ENCODE measurements around the gene ACAP1. TPM values are rescaled to one million over a fixed set of nuclear protein-coding genes. Genes with fewer than 3 reads are reported as not detected.
A peak's percentile ranks its signal among the peaks of the same experiment; 100 is the strongest.

Gene ACAP1
- total RNA-seq, 2 experiments from 2014 or later = 343 to 375 TPM

GRCh38 chr17:7389924-7390910 lies 53.9 kb downstream of the ACAP1 start:
- Mint-ChIP-seq H3K27ac (no peak overlapping the region), H3K4me3 (no peak overlapping the region), H3K4me1 (peaks cover 26% of the 10 kb centered on the region), H3K27me3 (no peaks in the 10 kb centered on the region), H3K36me3 (ENCODE audit: low read depth) (peaks cover 27% of the 10 kb centered on the region), H3K9me3 (ENCODE audit: low read depth) (no peaks in the 10 kb centered on the region)
- no peak for ATAC-seq
- no peak for DNase-seq
- intact Hi-C loops (cut with DNase I, micrococcal nuclease) = no loop called here
- ChIA-PET CTCF (no interaction called here), POLR2A (no interaction called here)

- DNase-seq = no peak
- CTCF ChIA-PET = no interaction called here
- H3K27me3 Mint-ChIP-seq = no peaks in the 10 kb centered on the region
- POLR2A ChIA-PET = no interaction called here
- ATAC-seq = no peak
- intact Hi-C loops (cut with DNase I, micrococcal nuclease) = no loop called here
- H3K4me1 Mint-ChIP-seq = peaks cover 26% of the 10 kb centered on the region
- H3K27ac Mint-ChIP-seq = no peak overlapping the region
- H3K36me3 Mint-ChIP-seq (ENCODE audit: low read depth) = peaks cover 27% of the 10 kb centered on the region
- H3K9me3 Mint-ChIP-seq (ENCODE audit: low read depth) = no peaks in the 10 kb centered on the region
- no peak overlapping the region for H3K4me3 Mint-ChIP-seq
Measured at GRCh38 chr17:7391307-7391706, 55.0 kb downstream of the ACAP1 start.

- no peaks in the 10 kb centered on the region for H3K9me3 Mint-ChIP-seq (ENCODE audit: low read depth)
- ChIA-PET CTCF (interaction anchor here (0.7 to 1.2 kb wide), 2 partner anchors 11 to 51 kb away, joined by 3 read pairs; no protein-coding TSS in a partner anchor), POLR2A (no interaction called here)
- ATAC-seq (no peak), DNase-seq (no peak)
- H3K4me3 Mint-ChIP-seq = peak overlapping the region; percentile 88
- no peaks in the 10 kb centered on the region for H3K27me3 Mint-ChIP-seq
- peaks cover 26% of the 10 kb centered on the region for H3K4me1 Mint-ChIP-seq
- H3K36me3 Mint-ChIP-seq (ENCODE audit: low read depth) = peaks cover 25% of the 10 kb centered on the region
- peak overlapping the region; percentile 31 for H3K27ac Mint-ChIP-seq
- intact Hi-C loops (cut with DNase I, micrococcal nuclease) = no loop called here
Measured at GRCh38 chr17:7392696-7393612, 56.6 kb downstream of the ACAP1 start.

- H3K9me3 Mint-ChIP-seq (ENCODE audit: low read depth) = no peaks in the 10 kb centered on the region
- ATAC-seq (peak; percentile 57), DNase-seq (peak; percentile 73)
- H3K4me1 Mint-ChIP-seq = peaks cover 26% of the 10 kb centered on the region
- ChIA-PET CTCF (interaction anchor here (0.6 to 1.3 kb wide), 7 partner anchors 9 to 199 kb away, joined by 3 to 4 read pairs (median 3); partner anchors contain the start of gene TMEM256), POLR2A (interaction anchor here (0.6 to 1.0 kb wide), 2 partner anchors 50 to 79 kb away, joined by 3 to 4 read pairs; no protein-coding TSS in a partner anchor)
- intact Hi-C loops (cut with DNase I, micrococcal nuclease) = loop anchor here (1.0 to 2.0 kb wide), 13 partner anchors 10 to 293 kb away; partner anchors contain the start of genes TMEM256 (in 2 of the 2), ELP5 (in 1 of the 2), NEURL4 (in 1 of the 2) and POLR2A (in 1 of the 2)
- peak overlapping the region; percentile 64 for H3K27ac Mint-ChIP-seq
- no peaks in the 10 kb centered on the region for H3K27me3 Mint-ChIP-seq
- peak overlapping the region; percentile 88 for H3K4me3 Mint-ChIP-seq
- peaks cover 25% of the 10 kb centered on the region for H3K36me3 Mint-ChIP-seq (ENCODE audit: low read depth)
Measured at GRCh38 chr17:7393613-7394451, 57.5 kb downstream of the ACAP1 start.

GRCh38 chr17:7394452-7395191 lies 58.3 kb downstream of the ACAP1 start, which contains the start of gene PLSCR3:
Gene PLSCR3 (minus strand): TSS chr17:7394525. CDS start chr17:7394110, 415 bp downstream.
- Mint-ChIP-seq H3K4me3 (peak within 1 kb of the TSS; percentile 88), H3K36me3 (ENCODE audit: low read depth) (peaks cover 23% of the 10 kb centered on the region), H3K9me3 (ENCODE audit: low read depth) (no peaks in the 10 kb centered on the region), H3K4me1 (peaks cover 26% of the 10 kb centered on the region), H3K27ac (peak within 1 kb of the TSS; percentile 95), H3K27me3 (no peaks in the 10 kb centered on the region)
- ChIA-PET POLR2A (interaction anchor here (0.6 to 1.0 kb wide), 2 partner anchors 49 to 80 kb away, joined by 3 to 4 read pairs; no protein-coding TSS in a partner anchor), CTCF (interaction anchor here (0.6 to 1.3 kb wide), 6 partner anchors 8 to 198 kb away, joined by 3 to 4 read pairs (median 3); partner anchors contain the start of gene TMEM256)
- ATAC-seq (peak; percentile 86), DNase-seq (peak; percentile 90)
- intact Hi-C loops (cut with DNase I, micrococcal nuclease) = loop anchor here (1.0 to 2.0 kb wide), 13 partner anchors 10 to 292 kb away; partner anchors contain the start of genes TMEM256 (in 2 of the 2), ELP5 (in 1 of the 2), NEURL4 (in 1 of the 2) and POLR2A (in 1 of the 2)

GRCh38 chr17:7396147-7396546 lies 59.8 kb downstream of the ACAP1 start:
- ATAC-seq = no peak
- no peak for DNase-seq
- Mint-ChIP-seq H3K9me3 (ENCODE audit: low read depth) (no peaks in the 10 kb centered on the region), H3K4me3 (peak overlapping the region; percentile 6), H3K36me3 (ENCODE audit: low read depth) (peaks cover 16% of the 10 kb centered on the region), H3K27ac (no peak overlapping the region), H3K27me3 (no peaks in the 10 kb centered on the region), H3K4me1 (peaks cover 22% of the 10 kb centered on the region)
- intact Hi-C loops (cut with DNase I, micrococcal nuclease) = no loop called here
- ChIA-PET POLR2A (no interaction called here), CTCF (no interaction called here)

- Mint-ChIP-seq H3K9me3 (ENCODE audit: low read depth) (no peaks in the 10 kb centered on the region), H3K36me3 (ENCODE audit: low read depth) (peaks cover 2% of the 10 kb centered on the region), H3K4me1 (peaks cover 12% of the 10 kb centered on the region), H3K27ac (no peak overlapping the region), H3K27me3 (no peaks in the 10 kb centered on the region), H3K4me3 (no peak overlapping the region)
- DNase-seq (no peak), ATAC-seq (no peak)
- POLR2A ChIA-PET = no interaction called here
- CTCF ChIA-PET = interaction anchor here (1.5 kb wide), 1 partner anchor 43 kb away, joined by 4 read pairs; no protein-coding TSS in a partner anchor
- intact Hi-C loops (cut with DNase I, micrococcal nuclease) = no loop called here
Measured at GRCh38 chr17:7398612-7399011, 62.3 kb downstream of the ACAP1 start.

Other genes with a start within 250 kb of the ACAP1 start
- not detected for gene ASGR2, start 221.7 kb upstream of the ACAP1 start, total RNA-seq
- gene ASGR1, start 157.2 kb upstream of the ACAP1 start, total RNA-seq = 1 to 10 TPM; 1.1 to 2.2 TPM
- 10 to 100 TPM; 11.7 to 15.4 TPM for gene DLG4, start 116.7 kb upstream of the ACAP1 start, total RNA-seq
- gene ACADVL, start 116.6 kb upstream of the ACAP1 start, total RNA-seq = 100 to 1,000 TPM; 263 to 345 TPM
- gene DVL2, start 102.0 kb upstream of the ACAP1 start, total RNA-seq = 10 to 100 TPM; 49.1 to 53.3 TPM
- gene PHF23, start 97.1 kb upstream of the ACAP1 start, total RNA-seq = 10 to 100 TPM; 23.6 to 35.2 TPM
- 100 to 1,000 TPM; 123 to 162 TPM for gene GABARAP, start 94.1 kb upstream of the ACAP1 start, total RNA-seq
- 100 to 1,000 TPM; 158 to 203 TPM for gene CTDNEP1, start 84.8 kb upstream of the ACAP1 start, total RNA-seq
- gene ELP5, start 84.3 kb upstream of the ACAP1 start, total RNA-seq = 10 to 100 TPM; 58.1 to 62.3 TPM
- gene CLDN7, start 74.1 kb upstream of the ACAP1 start, total RNA-seq = under 1 TPM; 0.53 to 0.72 TPM
- gene SLC2A4, start 54.8 kb upstream of the ACAP1 start, total RNA-seq = under 1 TPM; 0.16 to 0.25 TPM
- gene YBX2, start 41.9 kb upstream of the ACAP1 start, total RNA-seq = under 1 TPM; 0.34 to 0.67 TPM
- gene EIF5A, start 28.9 kb upstream of the ACAP1 start, total RNA-seq = 100 to 1,000 TPM; 780 to 934 TPM
- gene GPS2, start 21.2 kb upstream of the ACAP1 start, total RNA-seq = 10 to 100 TPM; 31.3 to 56.1 TPM
- 10 to 100 TPM; 22.5 to 29.1 TPM for gene NEURL4, start 7.2 kb upstream of the ACAP1 start, total RNA-seq
- gene KCTD11, start 15.6 kb downstream of the ACAP1 start, total RNA-seq = 1 to 10 TPM; 5.0 to 6.1 TPM
- gene TMEM95, start 18.6 kb downstream of the ACAP1 start, total RNA-seq = under 1 TPM in 1 of 2 experiments, not detected in 1; 0.16 TPM
- 1 to 10 TPM; 4.8 to 6.9 TPM for gene TNK1, start 44.6 kb downstream of the ACAP1 start, total RNA-seq
- 10 to 100 TPM; 69.3 to 78.9 TPM for gene PLSCR3, start 58.0 kb downstream of the ACAP1 start, total RNA-seq
- 10 to 100 TPM; 55.8 to 58.1 TPM for gene TMEM256, start 67.6 kb downstream of the ACAP1 start, total RNA-seq
- gene NLGN2, start 71.3 kb downstream of the ACAP1 start, total RNA-seq = 1 to 10 TPM; 7.0 to 7.1 TPM
- not detected for gene SPEM1, start 83.8 kb downstream of the ACAP1 start, total RNA-seq
- not detected for gene SPEM2, start 89.1 kb downstream of the ACAP1 start, total RNA-seq
- gene SPEM3, start 92.3 kb downstream of the ACAP1 start, total RNA-seq = not detected
- 10 to 100 TPM in 1 of 2 experiments, 1 to 10 TPM in 1; 8.7 to 10.7 TPM for gene TMEM102, start 98.9 kb downstream of the ACAP1 start, total RNA-seq
- 10 to 100 TPM in 1 of 2 experiments, 1 to 10 TPM in 1; 6.9 to 10.6 TPM for gene FGF11, start 103.0 kb downstream of the ACAP1 start, total RNA-seq
- 1 to 10 TPM; 7.8 to 8.7 TPM for gene CHRNB1, start 108.5 kb downstream of the ACAP1 start, total RNA-seq
- gene ZBTB4, start 143.1 kb downstream of the ACAP1 start, total RNA-seq = 10 to 100 TPM; 17.5 to 20.9 TPM
- gene SLC35G6, start 144.9 kb downstream of the ACAP1 start, total RNA-seq = not detected
- gene POLR2A, start 147.8 kb downstream of the ACAP1 start, total RNA-seq = 100 to 1,000 TPM; 193 to 203 TPM
- 10 to 100 TPM; 10.9 to 13.7 TPM for gene TNFSF12, start 212.5 kb downstream of the ACAP1 start, total RNA-seq
- gene TNFSF13, start 222.2 kb downstream of the ACAP1 start, total RNA-seq = 1 to 10 TPM; 1.8 to 2.5 TPM
- 10 to 100 TPM; 59.0 to 78.9 TPM for gene SENP3, start 225.4 kb downstream of the ACAP1 start, total RNA-seq
- 10 to 100 TPM in 1 of 2 experiments, 1 to 10 TPM in 1; 9.2 to 13.7 TPM for gene CD68, start 243.1 kb downstream of the ACAP1 start, total RNA-seq
- gene MPDU1, start 247.3 kb downstream of the ACAP1 start, total RNA-seq = 10 to 100 TPM; 51.7 to 77.0 TPM

Measured in activated CD4-positive, alpha-beta T cell treated with anti-CD3 and anti-CD28 coated beads for 36 hours (primary cell).